Skin epidermis (tissue), 12 donors: ENCODE results near the gene CNGA2.

Source experiments
- H3K27ac ChIP-seq, 21 experiments: fragments of 200-600 bp; sonication (generic) in 11 of 21; one replicate each; pipeline ENCODE4 v1.5.0; 2020; ENCODE audit warnings: mild to moderate bottlenecking in 3 of 21, inconsistent platforms in 2 of 21, moderate library complexity in 2 of 21
- H3K4me3 ChIP-seq, 7 experiments: fragments of 200-600 bp; sonication (generic) in 2 of 7; one replicate each; pipeline ENCODE4 v1.5.0; 2020; ENCODE audit warnings: inconsistent platforms in 2 of 7, mild to moderate bottlenecking in 2 of 7, moderate library complexity in 1 of 7

CNGA2 gene

DNA sequence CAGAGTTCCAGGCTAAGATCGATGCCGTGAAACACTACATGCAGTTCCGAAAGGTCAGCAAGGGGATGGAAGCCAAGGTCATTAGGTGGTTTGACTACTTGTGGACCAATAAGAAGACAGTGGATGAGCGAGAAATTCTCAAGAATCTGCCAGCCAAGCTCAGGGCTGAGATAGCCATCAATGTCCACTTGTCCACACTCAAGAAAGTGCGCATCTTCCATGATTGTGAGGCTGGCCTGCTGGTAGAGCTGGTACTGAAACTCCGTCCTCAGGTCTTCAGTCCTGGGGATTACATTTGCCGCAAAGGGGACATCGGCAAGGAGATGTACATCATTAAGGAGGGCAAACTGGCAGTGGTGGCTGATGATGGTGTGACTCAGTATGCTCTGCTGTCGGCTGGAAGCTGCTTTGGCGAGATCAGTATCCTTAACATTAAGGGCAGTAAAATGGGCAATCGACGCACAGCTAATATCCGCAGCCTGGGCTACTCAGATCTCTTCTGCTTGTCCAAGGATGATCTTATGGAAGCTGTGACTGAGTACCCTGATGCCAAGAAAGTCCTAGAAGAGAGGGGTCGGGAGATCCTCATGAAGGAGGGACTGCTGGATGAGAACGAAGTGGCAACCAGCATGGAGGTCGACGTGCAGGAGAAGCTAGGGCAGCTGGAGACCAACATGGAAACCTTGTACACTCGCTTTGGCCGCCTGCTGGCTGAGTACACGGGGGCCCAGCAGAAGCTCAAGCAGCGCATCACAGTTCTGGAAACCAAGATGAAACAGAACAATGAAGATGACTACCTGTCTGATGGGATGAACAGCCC lies 9.3 kb downstream of the CNGA2 start:
- no peak overlapping the region for H3K27ac ChIP-seq
- no peak overlapping the region for H3K4me3 ChIP-seq

DNA sequence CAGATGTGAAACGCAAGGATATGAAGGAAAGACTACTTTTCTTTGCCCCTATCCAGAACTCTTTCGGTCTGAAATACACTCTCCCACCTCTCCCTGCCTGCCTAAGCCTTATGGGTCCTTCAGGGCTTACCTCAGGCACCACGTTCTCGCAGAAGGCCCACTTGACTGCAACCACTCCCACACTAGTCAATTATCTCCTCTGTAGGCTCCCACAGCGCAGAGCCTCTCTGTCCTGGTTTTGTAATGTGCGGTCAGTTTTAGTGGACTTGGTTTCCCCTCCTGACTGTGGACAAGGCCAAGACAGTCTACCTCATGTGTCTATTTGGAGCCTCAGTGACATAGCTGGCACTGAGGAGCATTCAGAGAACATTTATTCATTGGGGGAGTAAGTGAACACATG lies 11.1 kb downstream of the CNGA2 start:
- Histone ChIP-seq H3K4me3 (no peak overlapping the region), H3K27ac (no peak overlapping the region)

DNA sequence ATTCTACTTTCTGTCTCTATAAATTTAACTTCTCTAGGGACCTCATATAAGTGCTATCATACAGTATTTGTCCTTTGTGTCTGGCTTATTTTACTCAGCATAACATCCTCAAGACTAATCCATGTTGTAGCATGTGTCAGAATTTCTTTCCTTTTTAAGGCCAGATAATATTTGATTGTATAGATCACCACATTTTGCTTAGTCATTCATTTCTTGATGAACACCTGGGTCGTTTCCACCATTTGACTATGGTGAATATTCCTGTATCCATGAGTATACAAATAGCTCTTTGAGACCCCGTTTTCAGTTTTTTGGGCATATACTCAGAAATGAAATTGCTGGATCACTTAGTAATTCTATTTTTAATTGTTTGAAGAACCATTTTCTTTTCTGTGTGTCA lies 12.0 kb downstream of the CNGA2 start:
- Histone ChIP-seq H3K4me3 (no peak overlapping the region), H3K27ac (no peak overlapping the region)

DNA sequence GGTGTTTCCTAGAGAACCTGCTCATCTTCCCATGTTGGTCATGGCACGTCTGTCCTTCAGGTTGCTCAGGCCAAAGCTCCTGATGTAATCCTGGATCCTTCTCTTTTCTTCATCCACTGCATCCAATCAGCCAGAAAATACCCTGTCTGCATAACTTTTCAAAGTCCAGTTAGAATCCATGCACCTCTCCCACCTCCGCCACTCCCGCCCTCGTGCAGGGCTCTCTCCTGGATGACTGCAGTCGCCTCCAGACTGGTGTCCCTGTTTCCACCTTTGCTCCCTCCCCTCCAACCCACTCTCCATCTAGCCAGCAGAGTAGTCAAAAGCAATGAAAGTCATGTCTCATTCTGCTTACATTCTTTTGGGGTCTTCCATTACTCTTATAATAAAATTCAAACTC lies 16.0 kb downstream of the CNGA2 start:
- Histone ChIP-seq H3K4me3 (no peak overlapping the region), H3K27ac (no peak overlapping the region)

DNA sequence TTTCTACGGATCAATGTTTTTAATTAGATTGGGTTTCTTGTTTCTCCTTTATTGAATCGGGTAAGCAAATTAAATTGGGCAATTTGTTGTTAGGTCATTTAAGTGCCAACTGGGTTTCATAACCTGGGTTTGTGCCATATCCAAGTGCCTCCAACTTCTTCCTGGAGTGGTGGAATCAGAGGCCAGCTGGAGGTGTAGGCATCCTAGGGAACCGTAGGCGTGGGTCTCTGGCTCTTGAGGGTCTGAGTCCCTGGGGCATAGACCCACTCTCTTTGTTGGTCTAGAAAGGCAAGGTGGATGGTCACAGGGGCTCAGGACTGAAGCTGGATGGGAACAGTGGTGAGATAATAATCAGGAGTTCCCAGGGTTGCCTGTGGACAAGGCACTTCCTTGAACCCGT lies 18.3 kb downstream of the CNGA2 start:
- Histone ChIP-seq H3K4me3 (no peak overlapping the region), H3K27ac (no peak overlapping the region)

DNA sequence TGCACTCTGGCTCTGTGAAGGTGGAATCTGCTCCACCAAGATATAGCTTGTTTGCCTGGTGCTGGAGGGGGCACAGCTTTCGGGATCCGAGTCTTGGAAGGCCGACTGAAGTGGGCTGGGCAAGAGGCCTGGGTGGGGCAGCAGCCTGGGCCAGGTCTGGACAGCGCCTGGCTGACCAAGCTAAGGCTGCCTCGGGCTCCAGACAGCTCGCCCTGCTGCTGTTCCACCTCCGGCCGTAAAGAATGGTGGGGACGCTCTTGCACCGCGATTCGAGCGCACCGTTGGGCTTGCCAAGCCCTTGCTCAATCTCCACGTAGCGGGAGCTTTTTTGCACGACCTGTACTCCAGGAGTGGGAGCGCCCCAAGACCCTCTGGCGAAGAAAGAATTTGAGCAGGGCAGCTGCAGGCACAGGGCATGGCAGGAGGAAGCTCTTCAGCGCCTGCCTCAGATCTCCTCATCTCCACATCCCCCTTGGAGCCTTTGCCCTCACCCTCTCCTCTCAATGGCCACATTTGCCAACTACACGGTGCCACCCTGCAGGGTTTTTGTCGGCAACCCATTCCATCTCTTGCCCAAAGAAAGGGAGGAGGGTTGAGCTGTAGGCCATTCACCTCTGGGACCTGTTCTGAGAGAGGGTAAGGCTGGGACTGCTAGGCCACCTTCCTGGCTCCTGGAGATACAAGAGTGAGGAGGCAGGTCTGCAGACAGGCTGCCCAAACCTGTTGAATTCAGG lies 18.9 kb downstream of the CNGA2 start:
- no peak overlapping the region for H3K27ac ChIP-seq

DNA sequence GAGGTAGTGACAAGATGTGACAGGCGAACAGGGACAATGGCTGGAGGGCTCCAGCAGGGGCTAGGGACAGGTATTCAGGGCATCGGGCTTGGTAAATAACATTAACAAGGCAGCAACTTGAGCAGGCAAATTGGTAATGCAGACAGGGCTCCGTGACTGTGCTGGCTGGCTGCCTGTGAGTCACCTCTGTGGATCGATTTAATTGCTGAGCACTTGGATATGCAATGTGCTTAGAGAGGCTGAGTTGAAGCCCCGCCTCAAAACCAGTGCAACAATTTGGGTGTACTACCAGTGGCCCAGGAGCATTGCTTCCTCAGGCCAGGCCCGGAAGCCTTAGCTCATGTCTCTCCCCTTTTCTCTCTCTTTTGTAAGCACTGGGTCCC lies 19.5 kb downstream of the CNGA2 start:
- Histone ChIP-seq H3K27ac (no peak overlapping the region), H3K4me3 (no peak overlapping the region)

More for the DNA sequence above, 18.9 kb downstream of the CNGA2 start:
- no peak overlapping the region for H3K4me3 ChIP-seq

DNA sequence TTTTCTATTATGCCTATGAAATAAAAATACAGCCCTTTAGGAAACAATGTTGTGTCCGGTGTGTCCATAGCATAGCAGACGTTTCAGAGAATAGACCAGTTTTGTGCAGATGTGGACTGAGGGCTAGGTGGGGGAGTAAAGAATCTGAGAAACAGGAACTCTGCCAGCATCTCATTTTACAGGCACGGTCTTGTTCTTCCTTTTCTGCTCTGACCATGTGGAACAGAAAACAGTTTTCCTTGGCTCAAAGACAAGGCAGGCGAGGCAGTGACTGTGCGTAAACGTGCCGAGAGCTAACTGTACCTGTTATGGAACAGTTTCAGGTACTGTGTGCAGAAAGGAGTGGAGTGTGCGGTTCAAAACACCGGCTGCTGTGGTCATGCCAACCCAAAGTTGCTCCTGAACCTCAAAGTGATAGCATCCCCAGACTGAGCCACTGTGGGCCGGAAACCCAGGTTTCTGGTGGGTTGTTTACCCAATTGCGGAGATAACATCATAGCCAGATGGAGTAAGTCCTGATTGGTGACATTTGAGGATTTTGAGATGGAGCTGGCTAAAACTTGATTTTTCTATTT lies 20.2 kb downstream of the CNGA2 start:
- H3K27ac ChIP-seq = no peak overlapping the region
- no peak overlapping the region for H3K4me3 ChIP-seq

DNA sequence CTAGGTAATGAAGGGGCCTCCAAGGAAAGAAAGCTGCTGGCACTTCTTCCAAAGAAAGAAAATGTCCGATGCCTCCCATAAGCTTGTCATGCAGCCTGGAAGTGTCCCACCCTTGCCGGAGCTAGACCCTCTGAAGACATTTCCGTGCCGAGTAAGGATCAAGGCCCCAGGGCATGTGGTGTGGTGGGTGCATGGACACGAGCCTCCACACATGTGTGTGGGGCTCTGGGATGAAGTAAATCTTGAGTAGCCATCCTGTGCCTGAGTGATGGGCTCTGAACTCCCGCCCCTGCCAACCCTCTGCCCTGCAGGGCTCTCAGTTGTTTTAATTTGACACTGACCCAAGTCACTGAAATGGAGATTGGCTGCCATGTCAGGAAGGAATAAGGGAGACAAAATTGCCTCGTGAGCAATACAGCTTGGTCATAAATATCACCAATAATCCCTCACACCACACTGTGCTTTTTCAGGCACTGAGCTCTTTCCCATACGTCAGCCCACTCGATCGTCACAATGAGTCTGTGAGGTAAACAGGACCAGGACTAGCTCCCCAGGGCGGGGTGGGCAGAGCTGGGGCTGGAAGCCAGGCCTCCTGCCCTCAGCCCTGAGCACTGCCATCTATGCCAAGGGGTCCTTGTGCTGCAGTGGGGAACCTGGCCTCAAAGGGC lies 24.6 kb downstream of the CNGA2 start:
- H3K4me3 ChIP-seq = no peak overlapping the region
- H3K27ac ChIP-seq = no peak overlapping the region

DNA sequence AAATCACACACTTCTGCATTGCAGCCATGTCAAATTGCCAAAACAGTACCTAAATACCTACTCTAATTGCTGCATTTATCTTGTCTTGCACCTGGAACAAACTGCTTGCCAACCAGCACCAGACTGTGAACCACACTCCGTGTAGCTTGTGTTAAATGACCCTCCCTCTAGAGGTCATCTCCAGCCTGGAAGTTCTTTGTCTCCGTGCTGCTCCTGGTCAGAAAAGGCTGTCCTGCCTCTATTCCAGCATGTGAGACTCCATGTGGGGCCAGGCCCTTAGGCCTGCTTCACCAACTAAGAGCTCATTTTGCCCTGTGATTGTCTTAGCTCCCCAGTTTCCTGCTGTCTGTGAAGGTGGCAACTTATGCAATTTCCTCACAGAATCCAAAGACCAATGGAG lies 28.3 kb downstream of the CNGA2 start:
- Histone ChIP-seq H3K4me3 (no peak overlapping the region), H3K27ac (no peak overlapping the region)

DNA sequence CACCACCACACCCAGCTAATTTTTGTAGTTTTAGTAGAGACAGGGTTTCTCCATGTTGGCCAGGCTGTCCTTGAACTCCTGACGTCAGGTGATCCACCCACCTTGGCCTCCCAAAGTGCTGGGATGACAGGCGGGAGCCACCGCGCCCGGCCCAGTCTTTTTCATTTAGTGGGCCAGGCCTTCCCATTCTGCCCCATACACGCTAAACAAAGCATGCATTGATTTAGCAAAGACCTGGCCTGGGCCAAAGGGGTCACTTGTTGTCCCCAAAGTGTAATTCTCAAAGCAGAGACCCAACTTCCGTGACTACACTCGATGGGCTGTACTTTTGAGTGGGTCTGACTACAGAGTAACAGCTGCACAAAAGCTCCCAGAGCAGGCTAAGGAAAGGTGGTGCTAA lies 29.2 kb downstream of the CNGA2 start:
- no peak overlapping the region for H3K27ac ChIP-seq
- no peak overlapping the region for H3K4me3 ChIP-seq

DNA sequence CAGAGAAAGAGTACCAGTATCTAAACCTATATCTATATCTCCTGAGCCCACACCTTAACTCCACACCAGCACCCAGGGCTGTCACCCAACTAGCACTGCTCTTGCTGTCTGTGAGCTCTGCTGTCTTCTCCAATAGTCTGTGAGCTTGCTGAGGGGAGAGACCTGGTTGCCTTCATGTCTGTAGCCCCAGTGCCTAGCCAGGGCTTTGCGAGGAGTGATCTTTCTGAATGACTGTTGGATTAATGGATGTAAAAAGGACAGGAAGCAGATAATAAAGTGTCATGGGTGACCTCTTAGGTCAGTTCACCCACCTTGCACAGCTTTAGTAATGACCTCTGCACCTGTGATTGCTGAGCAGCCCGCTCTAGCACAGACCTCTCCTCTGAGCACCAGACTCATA lies 30.5 kb downstream of the CNGA2 start:
- no peak overlapping the region for H3K4me3 ChIP-seq

DNA sequence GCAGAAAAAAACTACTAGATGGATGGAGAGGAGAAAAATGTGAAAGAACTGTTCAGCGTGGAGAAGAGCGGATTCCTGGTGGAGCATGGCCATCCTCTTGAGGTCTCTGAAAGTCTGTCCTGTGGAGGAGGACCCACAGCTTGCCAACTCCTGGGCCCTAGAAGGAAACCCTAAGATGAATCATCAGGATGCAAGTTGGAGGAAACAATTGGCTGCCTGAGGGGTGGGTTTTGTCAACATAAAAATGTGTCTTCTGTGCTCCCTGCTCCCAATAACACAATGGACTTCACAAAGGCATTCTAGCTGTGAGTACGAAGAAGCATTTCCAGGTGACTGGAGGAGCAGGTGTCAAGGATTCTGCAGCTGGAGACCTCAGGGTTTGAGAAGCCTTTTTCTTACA lies 37.2 kb downstream of the CNGA2 start:
- Histone ChIP-seq H3K27ac (no peak overlapping the region), H3K4me3 (no peak overlapping the region)

More for the DNA sequence above, 30.5 kb downstream of the CNGA2 start:
- H3K27ac ChIP-seq = no peak overlapping the region

DNA sequence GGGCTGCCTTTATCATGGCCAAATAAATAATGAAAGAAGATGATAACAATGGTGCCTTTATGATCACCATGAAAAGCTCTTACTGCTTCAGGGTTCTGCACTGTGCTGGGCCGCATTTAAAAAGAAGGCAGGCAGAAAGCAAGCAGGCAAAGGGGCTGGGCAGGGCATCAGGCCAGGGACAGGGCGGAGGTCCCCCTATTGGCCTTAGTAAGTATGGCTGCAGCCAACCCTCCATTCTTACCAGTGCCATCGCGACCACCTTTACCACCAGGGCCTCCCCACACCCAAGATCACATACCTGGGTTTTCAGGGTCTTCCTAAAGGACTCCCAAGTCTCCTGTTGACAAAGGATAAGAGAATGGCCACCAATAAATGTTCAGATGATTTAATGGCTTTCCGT lies 38.9 kb downstream of the CNGA2 start:
- H3K4me3 ChIP-seq = no peak overlapping the region
- H3K27ac ChIP-seq = no peak overlapping the region

DNA sequence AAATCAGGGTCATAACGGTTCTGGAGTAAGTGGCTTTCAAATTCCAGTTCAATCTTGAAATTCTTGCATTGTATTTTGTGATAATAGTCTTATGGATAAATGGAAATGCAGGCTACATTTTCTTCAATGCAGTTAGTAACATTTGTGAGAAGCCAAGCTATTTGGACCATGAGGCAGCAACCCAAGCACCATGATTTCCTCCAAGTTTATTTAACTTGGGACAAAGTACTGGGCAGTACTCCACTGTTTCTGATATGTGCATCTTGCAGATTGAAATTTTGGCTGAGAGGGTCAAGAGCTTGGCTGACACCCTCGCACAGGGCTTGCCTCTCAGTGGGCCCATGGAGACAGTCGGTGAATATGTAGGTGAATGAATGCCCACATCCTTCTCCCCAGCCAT lies 39.9 kb downstream of the CNGA2 start:
- Histone ChIP-seq H3K4me3 (no peak overlapping the region), H3K27ac (no peak overlapping the region)

DNA sequence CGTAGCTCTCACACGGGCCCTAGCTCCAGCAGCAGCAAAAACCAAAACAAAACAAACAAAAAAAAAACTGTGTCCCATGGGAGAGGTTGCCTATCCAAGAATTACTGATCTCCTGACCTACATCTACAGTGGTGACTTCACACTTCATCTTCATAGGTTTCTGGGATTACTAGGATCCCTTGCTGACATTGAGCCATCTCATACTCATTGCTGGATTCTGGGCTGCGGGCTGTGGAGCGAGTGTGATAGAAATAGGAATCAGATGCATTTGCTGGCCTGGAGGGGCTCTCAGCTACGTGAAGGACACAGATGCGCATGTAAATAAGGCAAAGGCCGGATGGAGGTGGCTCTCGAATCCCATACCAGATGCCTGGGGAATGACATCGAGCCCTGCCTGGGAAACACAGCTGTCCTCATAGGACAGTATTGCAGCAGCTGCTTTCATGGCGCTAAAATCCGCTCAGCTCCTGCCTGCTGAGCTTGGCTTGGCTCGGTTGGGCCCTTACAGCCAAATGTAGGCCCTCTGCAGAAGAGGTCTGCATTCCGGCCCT lies 41.7 kb downstream of the CNGA2 start:
- Histone ChIP-seq H3K27ac (no peak overlapping the region), H3K4me3 (no peak overlapping the region)

DNA sequence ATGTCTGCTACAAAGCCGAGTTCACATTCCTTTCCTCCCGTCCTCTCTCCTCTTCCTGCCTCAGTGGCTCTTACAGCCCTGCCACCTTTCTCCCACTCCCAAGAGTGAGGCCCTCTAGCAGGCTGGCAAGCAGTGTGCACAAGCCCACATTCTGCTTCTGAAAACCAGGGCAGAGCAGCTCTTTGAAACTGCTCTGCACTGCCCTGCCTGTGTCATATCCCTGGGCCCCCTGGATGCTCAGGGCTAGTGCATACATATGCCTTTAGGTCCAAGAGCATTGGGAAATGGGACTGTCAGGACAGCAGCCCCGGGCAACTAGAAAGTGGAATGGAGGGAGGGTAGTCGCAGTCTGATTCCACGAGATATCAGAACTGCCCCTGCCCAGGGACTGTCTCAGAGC lies 42.4 kb downstream of the CNGA2 start:
- Histone ChIP-seq H3K27ac (no peak overlapping the region), H3K4me3 (no peak overlapping the region)

DNA sequence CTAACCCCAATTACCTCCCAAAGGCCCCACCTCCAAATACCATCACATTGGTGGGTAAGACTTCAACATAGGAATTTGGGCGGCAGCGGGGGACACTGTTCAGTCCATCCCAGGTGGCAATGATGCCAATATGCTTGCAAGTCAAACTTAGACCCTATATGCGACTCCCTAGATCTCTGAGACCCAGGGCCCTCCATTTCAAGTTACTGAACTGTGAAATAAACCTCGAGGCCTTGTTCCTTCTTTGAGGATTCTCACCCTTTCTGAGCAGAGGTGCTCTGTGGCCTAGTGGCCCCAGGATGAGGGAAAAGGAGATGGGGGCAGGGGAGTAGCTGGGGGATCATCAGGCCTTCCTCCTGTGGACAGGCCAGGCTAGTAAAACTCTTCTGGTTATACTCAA lies 44.7 kb downstream of the CNGA2 start:
- Histone ChIP-seq H3K27ac (no peak overlapping the region), H3K4me3 (no peak overlapping the region)

DNA sequence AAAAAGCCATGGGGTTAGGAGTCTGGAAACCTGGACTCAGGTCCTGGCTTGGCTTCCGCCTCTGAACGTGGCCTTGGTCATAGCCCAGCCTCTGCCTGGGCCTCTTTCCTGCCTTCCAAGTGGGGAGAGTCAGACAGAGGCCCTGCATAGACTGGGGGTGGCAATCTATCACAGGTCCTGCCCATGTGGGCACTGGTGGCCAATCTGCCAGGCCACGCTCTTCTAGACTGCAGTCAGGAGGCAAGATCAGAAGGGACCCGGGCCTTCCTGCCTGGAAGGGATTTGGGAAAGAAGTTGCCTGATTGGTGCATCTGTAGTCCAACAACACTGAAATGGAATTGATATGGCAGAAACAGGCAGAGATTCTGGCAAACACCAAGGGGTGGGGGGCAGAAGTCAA lies 46.1 kb downstream of the CNGA2 start:
- Histone ChIP-seq H3K4me3 (no peak overlapping the region), H3K27ac (no peak overlapping the region)

DNA sequence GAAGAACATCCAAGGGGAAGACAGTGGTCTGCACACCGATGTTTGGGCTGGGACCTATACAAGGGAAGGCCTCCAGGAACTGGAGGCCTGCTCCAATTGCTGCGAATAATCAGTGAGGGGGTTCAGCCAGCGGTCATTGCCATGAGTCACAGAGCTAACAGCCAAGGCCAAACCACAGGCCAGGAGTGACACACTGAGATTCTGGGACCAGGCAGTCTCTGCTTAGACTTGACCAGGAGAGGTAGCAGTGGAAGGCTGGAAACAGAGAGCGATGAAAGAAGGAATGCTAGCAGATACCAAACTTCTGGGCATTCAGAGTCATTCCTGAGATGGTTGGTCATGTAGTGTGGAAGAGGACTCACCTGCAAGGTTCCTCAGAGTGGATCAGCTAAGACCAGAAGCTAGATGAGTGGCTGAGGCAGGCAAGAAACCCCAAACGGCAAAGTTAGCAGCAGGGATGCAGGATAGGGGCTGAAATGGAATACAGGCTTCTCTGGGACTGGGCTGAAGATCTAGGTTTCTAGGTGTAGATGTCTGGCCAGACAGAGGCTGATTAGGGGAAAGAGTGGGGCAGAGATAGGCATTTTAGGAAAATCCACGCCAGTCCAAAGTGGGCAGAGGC lies 54.7 kb downstream of the CNGA2 start:
- H3K4me3 ChIP-seq = no peak overlapping the region
- no peak overlapping the region for H3K27ac ChIP-seq
